Jurkat, Clone E6-1 (cell line): ENCODE results near the gene SET.

Experiments used
- DNase-seq: peaks from one replicate; pipeline ENCODE4 v3.0.0-alpha.2; 2011; ENCODE audit warnings: low read depth, low spot score
- H3K4me3 ChIP-seq: 2 replicates; pipeline ENCODE4 v1.5.1; 2011; ENCODE audit warnings: mild to moderate bottlenecking, low read length, control low read depth, moderate library complexity

The SET gene

GRCh38 chr9:128705051-128705965 lies 16.3 kb downstream of the SET start:
- no peak overlapping the region for H3K4me3 ChIP-seq
- no peak for DNase-seq

- no peak for DNase-seq
- no peak overlapping the region for H3K4me3 ChIP-seq
Observed at GRCh38 chr9:128706045-128706444, 17.0 kb downstream of the SET start.

- no peak overlapping the region for H3K4me3 ChIP-seq
- DNase-seq, result no peak
Observed at GRCh38 chr9:128706671-128707381, 17.8 kb downstream of the SET start.

GRCh38 chr9:128707446-128707845 lies 18.4 kb downstream of the SET start:
- DNase-seq, result no peak
- H3K4me3 ChIP-seq, result no peak overlapping the region

GRCh38 chr9:128712451-128713410 lies 23.7 kb downstream of the SET start:
- no peak for DNase-seq
- no peak overlapping the region for H3K4me3 ChIP-seq

GRCh38 chr9:128713411-128713780 lies 24.4 kb downstream of the SET start:
- no peak for DNase-seq
- H3K4me3 ChIP-seq, result no peak overlapping the region

GRCh38 chr9:128713941-128714573 lies 25.0 kb downstream of the SET start:
- H3K4me3 ChIP-seq, result no peak overlapping the region
- no peak for DNase-seq

- DNase-seq, result no peak
- no peak overlapping the region for H3K4me3 ChIP-seq
Observed at GRCh38 chr9:128714586-128715435, 25.8 kb downstream of the SET start.

- DNase-seq, result no peak
- no peak overlapping the region for H3K4me3 ChIP-seq
Observed at GRCh38 chr9:128715436-128715750, 26.4 kb downstream of the SET start.

- no peak for DNase-seq
- no peak overlapping the region for H3K4me3 ChIP-seq
Observed at GRCh38 chr9:128716581-128717254, 27.7 kb downstream of the SET start.

GRCh38 chr9:128718047-128718446 lies 29.0 kb downstream of the SET start:
- H3K4me3 ChIP-seq, result no peak overlapping the region
- DNase-seq, result no peak

- H3K4me3 ChIP-seq, result no peak overlapping the region
- no peak for DNase-seq
Observed at GRCh38 chr9:128718475-128718874, 29.5 kb downstream of the SET start.

GRCh38 chr9:128719919-128720605 lies 31.0 kb downstream of the SET start:
- no peak overlapping the region for H3K4me3 ChIP-seq
- no peak for DNase-seq

- no peak overlapping the region for H3K4me3 ChIP-seq
- no peak for DNase-seq
Observed at GRCh38 chr9:128720841-128721486, 31.9 kb downstream of the SET start.

GRCh38 chr9:128721487-128722010 lies 32.5 kb downstream of the SET start:
- no peak for DNase-seq

More at GRCh38 chr9:128721487-128722010, 32.5 kb downstream of the SET start:
- H3K4me3 ChIP-seq, result no peak overlapping the region
